Transverse colon (tissue), 4 donors: Measurements from ENCODE around the gene MCIDAS.

ENCODE experiments used
- CTCF ChIP-seq, 5 experiments: fragments of 200-600 bp in 3 of 5; fragments of 450-650 bp in 2 of 5; sonication (generic) in 3 of 5; IDR thresholded peaks; 1 replicate in 2 of 5; 2 replicates in 3 of 5; pipeline ENCODE4 v1.5.1; 2016 to 2017; ENCODE audit warnings: antibody characterized with exemption in 5 of 5, inconsistent platforms in 3 of 5, mild to moderate bottlenecking in 2 of 5, moderate library complexity in 1 of 5
- EP300 ChIP-seq: sonication (generic); formaldehyde crosslinking; IDR thresholded peaks from one replicate; pipeline ENCODE4 v1.6.1; 2017; ENCODE audit warnings: antibody characterized with exemption, low read depth
- POLR2A ChIP-seq: fragments of 450-650 bp; IDR thresholded peaks from one replicate; pipeline ENCODE4 v1.6.1; 2016; ENCODE audit warnings: antibody characterized with exemption, mild to moderate bottlenecking, moderate library complexity
- POLR2AphosphoS5 ChIP-seq, 3 donors: sonication (generic); formaldehyde crosslinking; IDR thresholded peaks; one replicate each; pipeline ENCODE4 v1.6.1; 2016; ENCODE audit warnings: antibody characterized with exemption in 3 of 3

GRCh38 chr5:55172051-55172899, 54.8 kb downstream of the MCIDAS start:
- TF ChIP-seq CTCF (IDR thresholded peaks at IDR 0.05) (peak; percentile 77 to 87 (median 82)), POLR2AphosphoS5 (IDR thresholded peaks at IDR 0.05) (peak in 1 of 3 donors; percentile 34), POLR2A (no peak), EP300 (no peak)
